Effector CD8-positive, alpha-beta T cell (primary cell): ENCODE measurements around the gene IMPA2.
A peak's percentile ranks its signal among the peaks of the same experiment; 100 is the strongest.
"Not testable (repeated sequence)": the region's sequence is repeated elsewhere in the genome, so short reads cannot be mapped to it uniquely, and the experiment has no call there.

Source experiments
- DNase-seq: peaks from one replicate; lab custom pipeline; 2025; lab: John Stamatoyannopoulos, UW

IMPA2 gene

DNA sequence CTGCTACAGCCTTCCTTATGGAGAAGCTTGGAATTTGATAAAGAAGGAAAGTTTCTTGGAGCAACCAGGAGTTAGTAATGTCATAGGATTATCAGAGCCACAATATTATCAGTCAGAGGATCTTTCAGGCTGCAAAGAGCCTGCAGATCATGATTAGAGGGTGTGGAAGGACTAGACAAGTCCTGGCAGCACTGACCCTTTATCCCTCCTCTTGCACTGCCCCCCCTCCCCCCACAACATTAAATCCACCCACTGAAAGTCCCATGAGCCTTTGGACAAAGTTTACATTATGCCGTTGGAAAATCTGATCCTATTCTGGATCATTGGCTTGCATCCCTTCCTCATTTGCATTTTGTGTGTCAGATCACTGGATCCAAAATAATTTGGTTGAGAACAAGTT lies 18.7 kb upstream of the IMPA2 start:
- no peak for DNase-seq

- DNase-seq = no peak
Observed at GRCh38 chr18:11963991-11964484, 17.3 kb upstream of the IMPA2 start.

DNA sequence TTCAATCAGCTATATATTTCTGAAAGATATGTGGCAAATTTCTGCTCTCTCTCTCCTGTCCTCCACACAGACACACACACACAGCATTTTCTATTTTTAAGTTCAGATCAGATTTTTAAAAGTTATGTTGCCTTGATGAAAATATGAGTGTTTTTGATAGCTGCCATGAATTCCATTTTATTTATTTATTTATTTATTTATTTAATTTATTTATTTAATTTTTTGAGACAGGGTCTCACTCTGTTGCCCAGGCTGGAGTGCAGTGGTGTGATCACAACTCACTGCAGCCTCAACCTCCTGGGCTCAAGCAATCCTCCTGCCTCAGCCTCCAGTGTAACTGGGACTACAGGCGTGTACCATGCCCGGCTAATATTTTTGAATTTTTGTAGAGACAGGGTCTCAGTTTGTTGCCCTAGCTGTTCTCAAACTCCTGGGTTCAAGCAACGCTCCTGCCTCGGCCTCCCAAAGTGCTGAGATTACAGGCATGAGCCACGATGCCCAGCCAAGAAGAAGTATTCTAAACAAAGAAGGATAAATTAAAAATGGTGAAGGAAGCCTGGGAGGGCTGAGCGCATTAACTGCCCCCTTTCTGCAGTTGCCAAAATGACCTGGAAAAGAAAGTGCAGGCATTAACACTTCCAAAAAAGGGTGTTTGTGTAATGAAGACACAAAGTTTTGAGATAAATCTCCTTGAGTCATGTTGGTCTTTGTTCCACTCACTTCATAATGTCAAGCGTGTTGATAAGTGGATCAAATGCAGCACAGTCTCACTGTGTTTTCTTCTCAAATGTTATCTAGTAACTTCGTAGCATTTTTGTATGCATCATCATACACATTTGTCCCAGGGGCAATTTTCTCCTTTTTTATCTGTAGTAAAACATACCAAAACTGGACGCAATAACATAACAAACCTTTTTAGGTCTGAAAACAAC lies 11.1 kb upstream of the IMPA2 start:
- no peak for DNase-seq

GRCh38 chr18:11970836-11971226 lies 10.5 kb upstream of the IMPA2 start:
- not testable (repeated sequence) for DNase-seq

- no peak for DNase-seq
Observed at GRCh38 chr18:11972371-11973174, 8.7 kb upstream of the IMPA2 start.

- no peak for DNase-seq
Observed at GRCh38 chr18:11974741-11975325, 6.5 kb upstream of the IMPA2 start.

DNA sequence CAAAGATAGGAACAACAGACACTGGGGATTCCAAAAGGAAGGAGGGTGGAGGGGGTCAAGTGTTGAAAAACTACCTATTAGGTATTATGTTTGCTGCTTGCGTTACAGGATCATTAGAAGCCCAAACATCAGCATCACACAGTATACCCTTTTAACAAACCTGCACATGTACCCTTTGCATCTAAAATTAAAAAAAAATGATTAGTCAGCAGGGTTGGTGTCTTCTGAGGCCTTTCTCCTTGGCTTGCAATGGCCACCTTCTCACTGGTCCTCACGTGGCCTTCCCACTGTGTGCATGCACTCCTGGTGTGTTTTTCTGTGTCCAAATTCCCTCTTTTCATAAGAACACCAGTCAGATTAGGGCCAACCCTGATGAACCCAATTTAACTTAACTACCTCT lies 5.6 kb upstream of the IMPA2 start:
- DNase-seq = no peak

DNA sequence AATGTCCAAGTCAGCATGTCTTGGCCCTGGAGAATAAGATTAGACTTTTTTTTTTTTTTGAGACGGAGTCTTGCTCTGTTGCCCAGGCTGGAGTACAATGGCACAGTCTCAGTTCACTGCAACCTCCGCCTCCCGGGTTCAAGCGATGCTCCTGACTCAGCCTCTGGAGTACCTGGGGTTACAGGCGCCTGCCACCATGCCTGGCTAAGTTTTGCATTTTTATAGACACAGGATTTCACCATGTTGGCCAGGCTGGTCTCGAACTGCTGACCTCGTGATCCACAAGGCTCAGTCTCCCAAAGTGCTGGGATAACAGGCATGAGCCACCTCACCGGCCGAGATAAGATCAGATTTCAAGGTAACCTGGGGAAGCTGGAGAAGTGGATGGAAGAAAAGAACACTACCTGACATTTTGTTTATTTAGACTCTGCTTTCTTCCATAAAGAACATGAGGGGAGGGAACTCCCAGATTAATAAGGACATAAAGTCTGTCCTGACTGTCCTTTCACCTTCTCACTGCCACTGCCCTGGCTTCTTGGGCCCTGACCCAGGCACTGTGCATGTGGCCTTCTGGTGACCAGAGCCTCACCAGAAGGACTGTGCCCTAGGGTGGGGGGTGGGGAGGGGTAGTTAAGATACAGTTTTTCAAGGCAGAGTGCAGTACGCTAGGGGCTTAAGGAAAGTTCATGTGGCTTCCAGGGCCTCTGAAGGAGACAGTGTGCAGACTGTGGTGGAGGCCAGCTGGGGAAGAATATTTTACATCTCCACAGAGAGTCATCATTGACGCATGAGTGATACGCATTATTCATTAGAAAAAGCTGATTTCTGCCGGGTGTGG lies 4.8 kb upstream of the IMPA2 start:
- DNase-seq = no peak

GRCh38 chr18:11977153-11977466 lies 4.2 kb upstream of the IMPA2 start:
- DNase-seq = no peak

DNA sequence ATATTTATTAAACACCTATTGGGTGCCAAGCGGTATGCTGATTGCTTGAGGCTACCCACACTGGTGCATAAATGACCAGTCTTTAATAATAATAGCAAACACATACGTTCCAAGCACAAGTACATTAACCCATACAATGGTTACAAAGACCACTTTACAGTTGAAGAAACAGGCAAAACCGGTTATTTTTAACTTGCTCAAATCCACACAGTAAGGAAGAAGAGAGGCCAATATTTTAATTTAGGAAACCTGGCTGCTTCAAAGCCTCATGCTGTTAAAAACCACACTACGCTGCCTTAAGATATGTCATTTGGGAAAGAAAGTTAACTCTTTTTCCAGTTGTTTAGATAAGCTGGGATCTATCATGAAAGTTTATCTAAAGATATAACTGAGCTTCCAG lies 2.4 kb upstream of the IMPA2 start:
- no peak for DNase-seq

DNA sequence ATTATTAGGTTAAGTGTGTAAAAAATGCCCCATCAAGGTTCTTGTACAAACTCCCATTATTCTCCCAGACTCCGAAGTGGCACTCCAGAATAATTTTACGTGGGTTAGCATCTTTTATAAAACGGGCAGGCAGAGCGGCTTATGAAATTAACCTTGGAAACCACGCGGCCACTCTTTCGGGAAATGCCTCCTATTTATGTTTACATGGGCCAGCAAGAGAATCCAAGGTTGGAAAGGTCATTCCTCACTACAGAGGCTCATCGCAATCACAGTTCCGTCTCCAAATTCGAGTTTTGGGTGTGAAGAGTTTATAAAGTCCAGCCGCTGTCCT lies 1.2 kb upstream of the IMPA2 start:
- DNase-seq = no peak

DNA sequence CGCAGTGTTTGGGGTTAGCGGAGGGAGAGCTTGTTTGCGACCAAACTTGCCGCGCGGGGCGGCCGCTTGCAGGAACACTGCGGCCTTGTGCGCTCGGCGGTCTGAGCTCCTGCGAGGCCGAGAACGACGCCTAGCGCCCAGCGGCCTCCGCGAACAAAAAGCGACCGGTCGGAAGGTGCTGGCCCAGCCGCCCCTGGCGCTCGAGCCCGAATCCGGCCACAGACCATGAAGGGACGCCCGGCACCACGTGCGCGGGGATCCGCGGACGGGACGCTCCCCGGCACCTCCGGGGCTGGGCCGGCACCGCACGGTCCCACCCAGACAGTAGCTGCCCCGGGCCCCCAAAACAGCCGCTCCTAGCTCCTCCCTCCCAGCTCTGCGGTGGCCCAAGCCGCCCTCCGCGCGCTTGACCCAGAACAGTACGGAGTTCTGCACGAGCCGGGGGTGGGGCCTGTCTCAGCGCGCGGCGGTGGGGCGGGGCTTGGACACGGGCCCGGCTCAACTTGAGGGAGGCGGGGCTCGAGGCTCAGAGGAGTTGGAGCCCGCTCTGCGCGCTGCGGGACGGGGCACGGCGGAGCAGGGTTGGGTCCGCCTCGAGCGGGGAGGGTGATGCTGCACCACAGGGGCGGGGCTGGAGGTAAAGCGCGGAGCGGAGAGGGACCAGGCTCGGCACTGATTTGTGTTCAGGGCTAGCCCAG lies 664 bp upstream of the IMPA2 start:
- DNase-seq = peak; percentile 90

GRCh38 chr18:11981543-11982366 lies 448 bp downstream of the IMPA2 start:
- no peak for DNase-seq

DNA sequence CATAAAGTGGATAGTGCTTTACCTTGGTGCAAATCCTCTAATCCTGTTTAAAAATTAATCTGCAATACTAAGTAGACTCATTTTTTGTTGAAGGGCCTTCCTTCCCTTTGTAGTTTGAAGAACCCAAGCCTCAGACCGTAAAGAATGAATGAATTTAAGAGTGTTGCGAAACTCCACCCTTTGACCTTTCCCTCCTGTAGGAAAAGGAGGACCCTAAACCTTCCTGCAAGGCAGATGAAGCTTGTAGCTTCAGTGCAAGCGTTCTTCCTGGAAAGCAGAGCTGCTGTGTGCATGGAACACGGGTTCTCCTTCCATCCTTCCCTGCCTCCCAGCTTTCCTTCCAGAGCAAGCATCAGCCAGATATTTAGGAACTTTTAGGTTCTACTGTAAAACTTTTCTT lies 1.7 kb downstream of the IMPA2 start:
- DNase-seq = no peak

DNA sequence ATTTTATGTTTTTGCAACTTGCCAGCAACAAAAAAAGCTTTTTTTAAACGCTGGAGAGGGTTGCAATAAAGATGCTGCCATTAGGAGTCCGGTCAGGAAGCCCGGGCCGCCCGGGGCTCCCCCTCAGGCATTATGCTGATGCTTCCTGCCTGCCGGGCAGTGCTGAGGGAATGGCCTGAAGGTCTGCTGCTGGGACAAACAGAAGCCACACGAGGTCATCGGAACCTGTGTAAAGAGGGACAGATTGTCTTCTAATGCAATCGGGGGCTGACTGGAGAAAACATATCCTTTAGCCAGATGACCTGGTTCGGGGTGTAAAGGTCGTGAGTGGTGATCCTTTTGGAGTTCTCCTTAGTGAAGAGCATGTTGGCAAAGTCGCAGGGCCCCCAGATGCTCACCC lies 2.3 kb downstream of the IMPA2 start:
- DNase-seq = no peak

GRCh38 chr18:11984091-11984490 lies 2.8 kb downstream of the IMPA2 start:
- no peak for DNase-seq

GRCh38 chr18:11985586-11985985 lies 4.3 kb downstream of the IMPA2 start:
- no peak for DNase-seq

DNA sequence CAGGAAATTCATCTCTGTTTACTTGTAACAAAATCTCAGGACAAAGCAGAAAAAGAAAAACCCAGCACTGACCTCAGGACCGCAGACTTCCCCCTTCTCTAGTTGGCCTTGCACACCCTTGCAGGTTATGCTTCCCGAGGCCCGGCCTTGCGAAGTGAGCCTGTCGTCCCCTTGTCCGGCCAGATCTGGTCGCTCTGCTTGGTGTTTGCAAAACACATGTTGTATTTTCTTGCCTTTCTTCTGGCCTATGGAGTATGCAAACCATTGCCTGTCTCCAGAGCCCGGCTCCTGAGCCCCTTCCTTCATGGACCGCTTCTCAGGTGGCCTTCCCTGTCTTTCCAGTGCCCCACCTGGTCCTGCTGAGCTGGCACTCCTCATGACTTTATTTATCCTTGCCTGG lies 4.8 kb downstream of the IMPA2 start:
- DNase-seq = no peak

GRCh38 chr18:11987527-11987926 lies 6.2 kb downstream of the IMPA2 start:
- DNase-seq = no peak

- no peak for DNase-seq
Observed at GRCh38 chr18:11989174-11989573, 7.9 kb downstream of the IMPA2 start.
